GM21529 (cell line): ENCODE results near the gene FBLN7.
"Not testable (repeated sequence)": the region's sequence is repeated elsewhere in the genome, so short reads cannot be mapped to it uniquely, and the experiment has no call there.

Source experiments
- ATAC-seq: cut with Tn5 transposase; IDR thresholded peaks from one replicate; pipeline ENCODE4 v1.9.1; 2021; ENCODE audit not compliant: unreplicated experiment

The FBLN7 gene, protein sequence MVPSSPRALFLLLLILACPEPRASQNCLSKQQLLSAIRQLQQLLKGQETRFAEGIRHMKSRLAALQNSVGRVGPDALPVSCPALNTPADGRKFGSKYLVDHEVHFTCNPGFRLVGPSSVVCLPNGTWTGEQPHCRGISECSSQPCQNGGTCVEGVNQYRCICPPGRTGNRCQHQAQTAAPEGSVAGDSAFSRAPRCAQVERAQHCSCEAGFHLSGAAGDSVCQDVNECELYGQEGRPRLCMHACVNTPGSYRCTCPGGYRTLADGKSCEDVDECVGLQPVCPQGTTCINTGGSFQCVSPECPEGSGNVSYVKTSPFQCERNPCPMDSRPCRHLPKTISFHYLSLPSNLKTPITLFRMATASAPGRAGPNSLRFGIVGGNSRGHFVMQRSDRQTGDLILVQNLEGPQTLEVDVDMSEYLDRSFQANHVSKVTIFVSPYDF

DNA sequence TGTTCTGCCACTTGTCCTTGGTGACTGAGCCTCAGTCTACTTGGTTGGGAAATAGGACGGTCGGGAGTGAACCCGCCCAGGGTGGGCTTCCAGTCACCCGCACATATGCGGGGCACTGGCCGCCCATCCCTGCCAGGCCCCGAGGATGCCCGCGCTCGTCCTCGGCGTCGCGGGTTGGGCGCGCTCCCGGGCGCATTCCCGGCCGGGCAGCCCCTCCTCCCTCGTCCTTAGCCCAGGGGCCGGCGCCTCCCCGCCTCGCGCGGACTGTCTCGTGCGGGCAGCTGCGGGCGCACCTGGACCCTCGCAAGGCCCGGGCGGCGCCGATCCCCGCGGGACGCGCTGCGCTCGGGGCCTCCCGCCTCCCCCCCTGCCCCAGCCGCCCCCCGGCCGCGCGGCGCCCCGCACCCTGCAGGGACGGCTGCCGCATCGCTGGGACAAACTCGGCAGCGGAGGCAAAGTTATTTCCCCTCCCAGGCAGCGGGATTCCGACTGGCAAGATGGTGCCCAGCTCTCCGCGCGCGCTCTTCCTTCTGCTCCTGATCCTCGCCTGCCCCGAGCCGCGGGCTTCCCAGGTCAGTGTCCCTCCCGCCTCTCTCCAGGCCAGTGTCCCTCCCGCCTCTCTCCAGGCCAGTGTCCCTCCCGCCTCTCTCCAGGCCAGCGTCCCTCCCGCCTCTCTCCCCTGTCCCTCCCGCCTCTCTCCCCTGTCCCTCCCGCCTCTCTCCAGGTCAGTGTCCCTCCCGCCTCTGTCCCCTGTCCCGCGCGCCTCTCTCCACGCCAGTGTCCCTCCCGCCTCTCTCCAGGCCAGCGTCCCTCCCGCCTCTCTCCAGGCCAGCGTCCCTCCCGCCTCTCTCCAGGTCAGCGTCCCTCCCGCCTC lies at the start of gene FBLN7:
TSS of gene FBLN7 (plus strand) at position 227 of the 874 bp plus-strand sequence. CDS start at position 498, 271 bp downstream.
- ATAC-seq, result no peak

- no peak for ATAC-seq
These were observed 48.8 kb upstream of the FBLN7 start for GRCh38 chr2:112089375-112089774.

GRCh38 chr2:112092286-112093041 lies 45.7 kb upstream of the FBLN7 start:
- no peak for ATAC-seq

DNA sequence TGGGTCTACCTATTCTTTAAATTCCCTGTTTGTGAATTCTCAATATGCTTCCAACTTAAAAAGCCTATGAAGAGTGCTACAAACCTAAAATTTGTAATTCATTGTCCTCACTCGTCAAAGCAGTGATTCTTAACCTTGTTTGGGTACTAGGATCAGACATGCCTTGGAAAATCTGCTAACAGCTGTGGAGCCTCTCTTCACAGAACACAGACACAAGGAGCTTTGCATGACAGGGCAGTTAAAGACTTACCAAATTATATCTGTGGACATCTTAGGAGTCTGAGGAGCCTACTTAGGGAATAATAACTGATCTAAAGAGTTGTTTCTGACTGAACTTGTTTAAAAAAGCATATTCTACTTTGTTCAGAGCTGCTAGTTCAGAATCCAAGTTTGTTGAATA lies 45.0 kb upstream of the FBLN7 start:
- ATAC-seq, result no peak

GRCh38 chr2:112095681-112096080 lies 42.5 kb upstream of the FBLN7 start:
- ATAC-seq, result no peak

GRCh38 chr2:112096098-112096497 lies 42.1 kb upstream of the FBLN7 start:
- ATAC-seq, result no peak

DNA sequence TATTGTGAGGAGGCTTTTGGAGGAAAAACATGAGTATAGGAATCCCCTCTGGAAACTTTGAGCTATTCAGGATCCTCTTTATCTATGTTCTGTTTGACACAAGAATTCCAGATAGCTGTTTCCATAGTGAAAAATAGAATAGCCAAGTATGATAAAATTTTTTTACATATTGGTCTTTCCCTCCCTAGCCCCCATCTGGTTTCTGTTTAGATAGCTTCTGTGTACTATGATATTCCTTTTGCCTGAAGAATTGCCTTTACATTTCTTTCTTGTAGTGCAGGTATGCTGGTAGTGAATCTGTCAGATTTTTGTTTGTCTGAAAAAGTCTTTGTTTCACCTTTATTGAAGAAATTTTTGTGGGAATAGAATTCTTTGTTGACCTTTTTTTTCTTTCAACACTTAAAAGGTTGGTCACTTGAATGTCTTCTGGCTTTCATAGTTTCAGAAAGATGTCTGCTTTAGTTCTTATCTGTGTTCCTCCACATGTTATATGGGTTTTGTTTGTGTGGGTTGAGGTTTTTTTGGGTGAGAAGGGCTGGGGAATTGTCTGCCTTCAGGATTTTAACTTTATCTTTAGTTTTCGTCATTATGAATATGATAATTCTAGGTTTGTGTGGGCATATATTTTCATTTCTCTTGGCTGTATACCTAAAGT lies 29.9 kb upstream of the FBLN7 start:
- ATAC-seq, result no peak

- ATAC-seq, result no peak
These were observed 28.9 kb upstream of the FBLN7 start for GRCh38 chr2:112109278-112109677.

GRCh38 chr2:112110966-112111365 lies 27.2 kb upstream of the FBLN7 start:
- ATAC-seq, result no peak

DNA sequence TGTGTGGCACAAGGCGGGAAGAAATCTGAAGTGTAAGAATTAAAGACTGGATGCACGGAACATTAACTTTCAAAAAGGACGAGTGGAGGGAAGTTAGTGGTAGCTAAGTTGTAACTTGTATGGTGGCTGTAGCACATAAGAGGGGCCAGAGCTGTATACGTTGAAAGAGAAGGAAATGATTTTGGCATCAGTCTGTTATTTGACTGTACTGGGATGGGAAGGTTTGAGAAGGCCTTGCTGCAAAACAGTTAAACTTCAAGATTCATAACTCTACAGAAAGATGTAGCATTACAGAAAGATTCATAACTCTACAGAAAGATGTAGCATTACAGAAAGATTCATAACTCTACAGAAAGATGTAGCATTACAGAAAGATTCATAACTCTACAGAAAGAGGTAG lies 24.8 kb upstream of the FBLN7 start:
- ATAC-seq, result not testable (repeated sequence)

DNA sequence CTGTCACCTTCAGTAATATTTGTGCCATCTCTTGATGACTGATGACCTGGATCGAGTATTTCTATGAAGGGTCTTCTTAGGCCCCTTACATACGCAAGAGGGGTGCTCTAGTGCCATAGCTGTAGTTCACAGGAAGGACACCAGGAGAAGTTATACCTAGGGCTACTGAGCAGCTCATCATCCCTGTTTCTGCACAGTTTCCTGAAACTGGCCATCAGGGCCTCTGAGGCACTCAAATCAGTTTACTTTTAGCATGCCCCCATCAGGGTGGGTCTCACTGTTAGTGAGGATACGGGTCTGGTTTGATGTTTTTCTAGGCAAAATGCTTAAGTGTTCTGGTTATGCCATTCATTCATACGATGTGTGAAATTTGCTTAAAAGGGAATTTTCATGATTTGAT lies 20.0 kb upstream of the FBLN7 start:
- no peak for ATAC-seq

DNA sequence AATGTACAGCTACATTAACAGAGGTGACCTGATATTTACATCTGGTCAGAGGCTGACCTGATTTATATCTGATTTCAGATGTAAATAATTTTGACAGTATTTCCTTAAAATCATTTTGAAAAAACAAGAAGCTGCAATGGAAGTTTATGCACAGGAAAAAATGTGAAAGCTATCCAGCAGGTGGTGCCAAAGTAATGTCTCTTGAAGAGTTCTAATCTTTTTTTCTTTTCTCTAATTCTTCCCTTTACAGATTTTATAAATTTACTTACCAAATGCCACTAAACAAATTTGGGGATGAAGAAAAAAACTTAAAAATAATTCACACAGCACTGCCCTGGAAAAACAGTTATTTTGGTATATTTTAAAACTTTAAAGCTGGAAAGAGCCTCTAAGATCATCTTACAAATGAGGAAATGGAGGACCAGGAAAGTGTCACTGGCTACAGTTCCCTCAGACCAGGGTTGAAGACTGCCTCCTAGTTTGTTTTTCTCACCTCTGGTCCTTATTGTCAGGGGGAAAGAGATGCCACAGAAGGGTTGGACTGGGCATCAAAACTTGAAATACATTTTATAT lies 16.4 kb upstream of the FBLN7 start:
- ATAC-seq, result no peak

GRCh38 chr2:112129060-112129459 lies 9.1 kb upstream of the FBLN7 start:
- no peak for ATAC-seq

GRCh38 chr2:112133344-112133743 lies 4.8 kb upstream of the FBLN7 start:
- ATAC-seq, result no peak

DNA sequence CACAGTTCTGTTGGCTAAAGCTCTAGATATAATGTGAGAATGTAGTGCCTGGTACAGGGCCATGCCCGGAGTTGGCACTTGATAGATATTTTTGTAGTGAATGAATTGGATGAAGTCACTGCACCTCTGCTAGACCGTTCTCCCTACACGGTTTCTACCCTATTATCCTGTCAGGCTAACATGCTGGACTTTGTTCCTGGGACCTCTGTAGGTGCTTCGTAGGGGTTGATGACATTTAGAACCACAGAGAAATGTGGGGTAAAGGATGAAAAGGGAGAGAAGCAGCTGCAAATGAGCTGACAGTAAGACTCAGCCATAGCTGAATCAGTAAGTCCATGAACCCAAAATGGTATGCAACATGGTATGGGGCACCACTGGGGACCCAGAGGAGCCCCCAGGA lies 4.1 kb upstream of the FBLN7 start:
- ATAC-seq, result no peak

DNA sequence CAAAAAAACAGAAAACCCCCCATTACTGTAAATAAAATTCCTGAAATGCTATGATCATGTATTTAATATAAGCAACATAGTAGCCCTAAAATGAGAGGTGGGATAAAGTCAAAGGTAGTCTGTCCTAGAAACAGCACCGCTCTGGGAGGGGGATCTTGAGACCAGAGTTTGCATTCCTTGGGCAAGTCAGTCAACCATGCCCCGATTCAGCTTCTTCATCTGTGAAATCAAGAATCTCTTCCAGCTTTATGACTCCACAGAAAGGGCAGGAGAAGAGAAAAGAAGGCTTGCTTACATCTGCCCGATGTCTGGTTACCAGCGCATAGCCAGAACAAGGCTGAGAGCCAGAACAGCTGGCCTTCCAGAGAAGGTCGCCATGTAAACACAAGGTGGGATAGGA lies 2.1 kb upstream of the FBLN7 start:
- no peak for ATAC-seq

- ATAC-seq, result no peak
These were observed 548 bp upstream of the FBLN7 start for GRCh38 chr2:112137516-112138158.

DNA sequence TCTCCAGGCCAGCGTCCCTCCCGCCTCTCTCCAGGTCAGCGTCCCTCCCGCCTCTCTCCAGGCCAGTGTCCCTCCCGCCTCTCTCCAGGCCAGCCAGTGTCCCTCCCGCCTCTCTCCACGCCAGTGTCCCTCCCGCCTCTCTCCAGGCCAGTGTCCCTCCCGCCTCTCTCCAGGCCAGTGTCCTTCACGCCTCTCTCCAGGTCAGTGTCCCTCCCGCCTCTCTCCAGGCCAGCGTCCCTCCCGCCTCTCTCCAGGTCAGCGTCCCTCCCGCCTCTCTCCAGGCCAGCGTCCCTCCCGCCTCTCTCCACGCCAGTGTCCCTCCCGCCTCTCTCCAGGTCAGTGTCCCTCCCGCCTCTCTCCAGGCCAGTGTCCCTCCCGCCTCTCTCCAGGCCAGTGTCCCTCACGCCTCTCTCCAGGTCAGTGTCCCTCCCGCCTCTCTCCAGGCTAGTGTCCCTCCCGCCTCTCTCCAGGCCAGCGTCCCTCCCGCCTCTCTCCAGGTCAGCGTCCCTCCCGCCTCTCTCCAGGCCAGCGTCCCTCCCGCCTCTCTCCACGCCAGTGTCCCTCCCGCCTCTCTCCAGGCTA lies 939 bp downstream of the FBLN7 start:
- not testable (repeated sequence) for ATAC-seq

GRCh38 chr2:112139661-112140204 lies 1.5 kb downstream of the FBLN7 start:
- not testable (repeated sequence) for ATAC-seq
